ENCODE data around the gene FHAD1. TPM values are rescaled to one million over a fixed set of nuclear protein-coding genes. Genes with fewer than 3 reads are reported as not detected.

FHAD1 gene
- total RNA-seq, 1 experiment from 2014 or later = 1.9 TPM

- H3K4me3 Mint-ChIP-seq = no peak overlapping the region
- Histone ChIP-seq H2AK5ac (ENCODE audit: insufficient read length, low read length) (no peak overlapping the region), H3K18ac (ENCODE audit: insufficient read length, low read depth, low read length) (no peak overlapping the region), H4K5ac (ENCODE audit: insufficient read length, low read depth, low read length) (no peak overlapping the region), H3T11ph (ENCODE audit: low read length) (no peak overlapping the region), H4K20me1 (ENCODE audit: control insufficient read depth, insufficient read depth, insufficient read length) (no peaks in the 10 kb centered on the region), H2BK120ac (ENCODE audit: low read depth, low read length, poor library complexity, severe bottlenecking) (no peak overlapping the region), H3K9me3 (ENCODE audit: control insufficient read depth, low read depth, low read length) (no peaks in the 10 kb centered on the region), H3K27me3 (ENCODE audit: insufficient read depth, low read length) (no peaks in the 10 kb centered on the region), H3K4ac (ENCODE audit: low read depth, low read length) (no peak overlapping the region), H3K56ac (ENCODE audit: insufficient read length, low read depth, low read length) (no peak overlapping the region), H3K4me2 (ENCODE audit: insufficient read depth, insufficient read length, low read length) (no peak overlapping the region), H2AFZ (ENCODE audit: low read length) (no peak overlapping the region), H3K27ac (ENCODE audit: insufficient read length, low read depth, low read length) (no peak overlapping the region), H3K23ac (ENCODE audit: insufficient read length, low read depth, low read length) (no peak overlapping the region), H4K91ac (ENCODE audit: insufficient read length, low read depth, low read length) (no peak overlapping the region), H2BK12ac (ENCODE audit: insufficient read length, low read depth, low read length) (no peak overlapping the region), H4K8ac (replicated peaks; ENCODE audit: insufficient read length, low read depth, low read length) (no peak overlapping the region), H2BK5ac (ENCODE audit: insufficient read length, low read length) (no peak overlapping the region), H2BK15ac (ENCODE audit: low read depth, low read length) (no peak overlapping the region), H3K14ac (ENCODE audit: insufficient read depth, low read length) (no peak overlapping the region), H3K4me1 (ENCODE audit: insufficient read depth, low read length) (no peaks in the 10 kb centered on the region), H3K9ac (ENCODE audit: extremely low read depth, insufficient read length, low read length) (no peak overlapping the region), H3K79me2 (ENCODE audit: insufficient read depth, low read length) (no peaks in the 10 kb centered on the region), H3K79me1 (ENCODE audit: insufficient read depth, low read depth, low read length, poor library complexity, severe bottlenecking) (no peaks in the 10 kb centered on the region), H3K23me2 (ENCODE audit: insufficient read length, low read depth, low read length, poor library complexity, severe bottlenecking) (no peaks in the 10 kb centered on the region), H2BK20ac (ENCODE audit: low read depth, low read length, poor library complexity, severe bottlenecking) (no peak overlapping the region)
- H3K4me1 Mint-ChIP-seq = peaks cover 8 to 12% of the 10 kb centered on the region in 2 experiments
- WGBS (ENCODE audit: extremely low coverage, insufficient read length, low lambda C conversion rate) = no CpG with 5 or more reads among the region's 11 CpGs
- DNase-seq = no peak
- peaks cover 4 to 16% (median 14%) of the 10 kb centered on the region in 3 experiments; a peak in 6 of 7 replicates for H3K36me3 Mint-ChIP-seq (ENCODE audit: insufficient read depth in 1 of 3, low read depth in 3 of 3)
- H3K9me3 Mint-ChIP-seq = peaks cover 7 to 8% of the 10 kb centered on the region in 2 experiments
- no peak overlapping the region for H3K27ac Mint-ChIP-seq
- no peak for TF ChIP-seq CTCF (conservative IDR thresholded peaks at IDR 0.05)
- peaks cover 2% of the 10 kb centered on the region; the same call in 1 of the 2 replicates for H3K27me3 Mint-ChIP-seq (ENCODE audit: low read depth)
Observed at GRCh38 chr1:15423355-15424077, 176.5 kb downstream of the FHAD1 start.
